OCI-LY1 (cell line): ENCODE results near the gene SLC6A8.

Experiments
- EZH2 ChIP-seq: fragments of 200-600 bp; sonication (generic), shearing (Covaris generic); IDR thresholded peaks from 2 replicates; pipeline ENCODE4 v1.8.0; 2017; ENCODE audit warnings: borderline replicate concordance, mixed run types, mild to moderate bottlenecking, antibody characterized with exemption, low read length, moderate library complexity, mixed read lengths
- TF ChIP-seq, protein P1 (sequence below): fragments of 200-600 bp; sonication (generic), shearing (Covaris generic); IDR thresholded peaks from 2 replicates; pipeline ENCODE4 v1.5.1; 2017; ENCODE audit warnings: mild to moderate bottlenecking, antibody characterized with exemption, low read length, moderate library complexity, mixed read lengths

DNA sequence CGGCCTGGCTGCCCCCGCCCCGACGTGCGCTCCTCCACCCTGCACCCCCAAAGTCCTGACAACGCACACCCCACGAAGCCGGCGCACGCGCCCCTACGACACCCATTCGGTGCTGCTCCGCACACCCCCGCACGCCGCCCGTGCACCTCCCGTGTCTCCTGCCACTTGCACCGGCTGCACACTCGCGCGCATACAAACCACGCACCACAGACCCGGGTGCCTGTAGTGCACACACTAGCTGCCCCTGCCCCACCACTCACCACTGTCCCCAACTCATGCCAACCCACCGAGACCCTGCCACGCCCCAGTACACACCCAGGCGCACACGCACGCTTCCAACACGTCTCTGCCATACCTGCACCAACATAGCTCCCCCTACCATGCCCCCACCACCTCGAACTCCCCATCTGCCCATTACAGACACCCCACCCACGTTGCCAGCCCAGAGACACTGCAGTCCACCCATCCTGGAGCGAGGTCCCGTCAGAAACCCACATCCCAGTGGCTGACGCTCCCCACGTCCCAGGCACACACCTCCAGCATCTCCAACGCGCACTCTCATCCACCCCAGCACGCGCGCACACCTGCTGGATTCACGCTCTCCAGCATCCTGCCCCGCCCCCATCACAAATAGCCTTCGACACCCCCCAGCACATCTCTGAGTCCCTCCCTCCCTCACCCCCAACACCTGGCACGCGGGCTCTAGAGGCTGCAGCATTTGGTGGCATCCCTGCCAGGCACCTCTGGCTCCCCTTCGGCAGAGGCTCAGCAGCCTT is 44.9 kb upstream of the SLC6A8 start:
- TF ChIP-seq, protein P1, sequence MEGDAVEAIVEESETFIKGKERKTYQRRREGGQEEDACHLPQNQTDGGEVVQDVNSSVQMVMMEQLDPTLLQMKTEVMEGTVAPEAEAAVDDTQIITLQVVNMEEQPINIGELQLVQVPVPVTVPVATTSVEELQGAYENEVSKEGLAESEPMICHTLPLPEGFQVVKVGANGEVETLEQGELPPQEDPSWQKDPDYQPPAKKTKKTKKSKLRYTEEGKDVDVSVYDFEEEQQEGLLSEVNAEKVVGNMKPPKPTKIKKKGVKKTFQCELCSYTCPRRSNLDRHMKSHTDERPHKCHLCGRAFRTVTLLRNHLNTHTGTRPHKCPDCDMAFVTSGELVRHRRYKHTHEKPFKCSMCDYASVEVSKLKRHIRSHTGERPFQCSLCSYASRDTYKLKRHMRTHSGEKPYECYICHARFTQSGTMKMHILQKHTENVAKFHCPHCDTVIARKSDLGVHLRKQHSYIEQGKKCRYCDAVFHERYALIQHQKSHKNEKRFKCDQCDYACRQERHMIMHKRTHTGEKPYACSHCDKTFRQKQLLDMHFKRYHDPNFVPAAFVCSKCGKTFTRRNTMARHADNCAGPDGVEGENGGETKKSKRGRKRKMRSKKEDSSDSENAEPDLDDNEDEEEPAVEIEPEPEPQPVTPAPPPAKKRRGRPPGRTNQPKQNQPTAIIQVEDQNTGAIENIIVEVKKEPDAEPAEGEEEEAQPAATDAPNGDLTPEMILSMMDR, result no peak
- no peak for TF ChIP-seq EZH2
